Mucosa of stomach (tissue), 1 donor: ENCODE measurements around the gene TSPYL1.
A peak's percentile ranks its signal among the peaks of the same experiment; 100 is the strongest.

ENCODE experiments used
- H3K27me3 ChIP-seq: one replicate; pipeline ENCODE4 v1.7.0; 2013; ENCODE audit warnings: mild to moderate bottlenecking, low read length; ENCODE audit not compliant: control insufficient read depth, insufficient read depth
- H3K36me3 ChIP-seq: one replicate; pipeline ENCODE4 v1.7.0; 2013; ENCODE audit warnings: low read length; ENCODE audit not compliant: control insufficient read depth, insufficient read depth
- H3K4me1 ChIP-seq: one replicate; pipeline ENCODE4 v1.7.0; 2013; ENCODE audit warnings: mild to moderate bottlenecking, low read length; ENCODE audit not compliant: control insufficient read depth, insufficient read depth
- H3K4me3 ChIP-seq: one replicate; pipeline ENCODE4 v1.7.0; 2013; ENCODE audit warnings: low read length
- H3K9ac ChIP-seq: one replicate; pipeline ENCODE4 v1.7.0; 2013; ENCODE audit warnings: mild to moderate bottlenecking, low read length, moderate library complexity
- H3K9me3 ChIP-seq: one replicate; pipeline ENCODE4 v1.7.0; 2013; ENCODE audit warnings: mild to moderate bottlenecking, low read length, moderate library complexity; ENCODE audit not compliant: control insufficient read depth
- donor health status: Pancreatic carcinoma.

Gene TSPYL1

DNA sequence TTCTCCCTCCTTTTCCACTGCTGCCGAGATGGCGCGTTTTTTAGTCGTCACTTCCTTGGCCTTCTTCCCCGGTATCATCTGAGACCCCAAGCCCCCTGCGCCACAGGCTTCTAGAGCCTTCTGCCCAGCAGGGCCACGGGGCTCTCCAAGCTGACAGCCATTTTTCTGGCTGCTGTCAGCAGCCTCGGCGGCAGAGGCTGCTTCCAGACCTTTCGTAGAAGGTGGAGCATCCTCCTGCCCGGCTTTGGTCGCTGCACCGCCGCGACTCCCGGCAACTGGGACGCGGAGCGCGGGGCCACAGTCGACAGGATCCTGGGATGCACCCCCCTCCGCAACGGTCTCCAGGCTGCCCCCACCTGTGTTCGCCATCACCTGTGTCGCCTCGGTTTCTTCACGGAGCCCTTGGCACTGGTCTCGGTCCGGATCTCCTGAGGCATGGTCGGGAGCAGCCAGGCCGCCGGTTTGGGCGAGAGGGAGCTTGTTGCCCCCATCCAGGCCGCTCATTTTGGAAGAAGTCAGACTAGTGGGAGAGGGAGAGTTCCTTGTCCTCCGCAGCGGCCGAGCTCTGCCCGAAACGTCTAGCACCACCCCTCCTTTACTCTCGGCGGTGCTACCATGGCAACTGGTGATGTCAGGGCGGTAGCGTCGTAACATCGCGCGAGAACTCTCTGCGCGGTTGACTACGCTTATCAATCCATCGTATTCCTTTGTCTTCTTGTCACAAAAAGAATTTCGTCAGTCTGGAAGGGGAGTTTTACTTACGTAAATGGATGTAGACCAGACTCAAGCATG lies 26.0 kb downstream of the TSPYL1 start, which contains the start of gene TSPYL4:
Gene TSPYL4, minus strand, starts transcription at position 571 of the 792 bp plus-strand sequence. Its CDS starts 67 bp downstream, at position 504.
- Histone ChIP-seq H3K4me1 (peaks cover 26% of the 10 kb centered on the region), H3K9me3 (no peaks in the 10 kb centered on the region), H3K36me3 (no peaks in the 10 kb centered on the region), H3K4me3 (peak within 1 kb of the TSS; percentile 92), H3K9ac (peak within 1 kb of the TSS; percentile 88), H3K27me3 (no peaks in the 10 kb centered on the region)

DNA sequence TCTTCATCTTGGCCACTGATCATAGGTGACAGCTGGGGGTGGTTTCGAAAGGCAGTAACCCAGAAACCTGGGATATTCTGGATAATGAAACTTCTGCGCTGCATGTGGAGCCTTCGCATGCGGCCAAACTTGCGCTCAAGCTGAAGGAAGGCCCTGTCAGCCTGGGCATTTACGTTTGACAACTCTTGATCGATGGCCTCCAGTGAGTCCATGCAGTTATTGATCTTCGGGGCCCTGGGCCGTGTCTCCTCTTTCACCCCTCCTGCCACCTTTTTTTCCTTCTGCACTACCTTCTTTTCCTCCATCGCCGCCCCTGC lies 26.6 kb downstream of the TSPYL1 start:
- Histone ChIP-seq H3K36me3 (no peaks in the 10 kb centered on the region), H3K27me3 (no peaks in the 10 kb centered on the region), H3K9me3 (no peaks in the 10 kb centered on the region), H3K4me1 (peaks cover 26% of the 10 kb centered on the region), H3K9ac (peak overlapping the region; percentile 88), H3K4me3 (peak overlapping the region; percentile 92)

GRCh38 chr6:116251568-116252384 lies 28.0 kb downstream of the TSPYL1 start:
- Histone ChIP-seq H3K27me3 (no peaks in the 10 kb centered on the region), H3K9ac (no peak overlapping the region), H3K4me3 (no peak overlapping the region), H3K4me1 (peaks cover 26% of the 10 kb centered on the region), H3K36me3 (no peaks in the 10 kb centered on the region), H3K9me3 (no peaks in the 10 kb centered on the region)

DNA sequence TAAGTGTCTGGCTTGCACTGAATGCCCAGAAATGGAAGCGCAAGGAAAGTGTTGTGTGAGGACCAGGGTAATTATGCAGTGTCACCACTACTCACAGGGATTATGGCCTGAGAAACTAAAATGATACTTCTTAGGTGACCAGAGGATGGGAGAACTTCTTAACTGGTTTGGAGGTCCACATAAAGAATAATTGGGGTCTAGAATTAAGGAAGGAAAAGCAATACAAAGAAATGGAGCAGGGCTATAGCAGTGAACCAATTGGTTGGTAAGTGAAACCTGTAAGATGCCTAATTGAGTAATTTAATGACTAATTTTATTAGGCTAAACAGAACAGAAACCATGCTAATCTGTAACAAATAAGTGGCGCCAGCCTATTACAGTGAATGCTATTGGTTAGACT lies 31.2 kb downstream of the TSPYL1 start:
- Histone ChIP-seq H3K27me3 (no peaks in the 10 kb centered on the region), H3K9ac (no peak overlapping the region), H3K4me3 (no peak overlapping the region), H3K9me3 (no peaks in the 10 kb centered on the region), H3K36me3 (no peaks in the 10 kb centered on the region), H3K4me1 (peaks cover 26% of the 10 kb centered on the region)

GRCh38 chr6:116247285-116247684 lies 32.4 kb downstream of the TSPYL1 start:
- Histone ChIP-seq H3K9ac (no peak overlapping the region), H3K9me3 (no peaks in the 10 kb centered on the region), H3K36me3 (no peaks in the 10 kb centered on the region), H3K4me3 (no peak overlapping the region), H3K4me1 (peaks cover 17% of the 10 kb centered on the region), H3K27me3 (no peaks in the 10 kb centered on the region)

DNA sequence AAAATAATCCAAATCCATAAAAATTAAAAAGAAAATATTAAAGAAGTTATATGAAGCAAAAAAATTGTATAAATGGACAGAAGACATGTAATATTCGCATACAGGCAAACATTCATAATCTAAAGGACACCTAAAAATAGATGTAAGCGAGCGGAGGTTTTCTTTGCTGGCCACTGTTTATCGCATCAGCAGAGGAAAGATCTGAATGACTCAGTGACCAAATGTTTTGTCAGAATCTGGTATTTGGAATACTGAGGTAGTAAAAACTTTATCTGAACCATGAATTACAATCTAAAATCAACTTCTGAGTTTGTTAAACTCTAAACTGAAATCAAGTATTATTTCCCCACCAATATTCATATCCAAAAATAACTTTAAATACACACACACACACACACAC lies 33.6 kb downstream of the TSPYL1 start:
- H3K4me3 ChIP-seq = no peak overlapping the region

DNA sequence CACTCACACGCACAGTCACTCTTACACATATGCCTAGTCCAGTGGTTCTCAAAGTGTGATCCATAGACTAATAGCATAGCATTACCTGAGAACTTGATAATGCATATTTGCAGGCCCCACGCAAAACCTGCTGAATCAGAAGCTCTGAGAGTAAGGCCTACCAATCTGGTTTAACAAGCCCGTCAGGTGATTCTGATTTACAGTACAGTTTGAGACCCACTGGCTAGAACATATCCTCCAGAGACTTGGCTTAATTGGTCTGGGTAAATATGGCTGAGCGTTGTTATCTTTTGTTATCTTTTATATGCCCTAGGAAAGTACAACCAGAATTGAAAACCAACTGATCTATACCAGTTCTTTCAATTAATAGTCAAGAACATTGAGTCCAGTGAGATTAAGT lies 35.4 kb downstream of the TSPYL1 start:
- Histone ChIP-seq H3K4me1 (no peaks in the 10 kb centered on the region), H3K27me3 (no peaks in the 10 kb centered on the region), H3K9ac (no peak overlapping the region), H3K4me3 (no peak overlapping the region), H3K9me3 (no peaks in the 10 kb centered on the region), H3K36me3 (no peaks in the 10 kb centered on the region)

More for the DNA sequence above, 33.6 kb downstream of the TSPYL1 start:
- Histone ChIP-seq H3K36me3 (no peaks in the 10 kb centered on the region), H3K9ac (no peak overlapping the region), H3K9me3 (no peaks in the 10 kb centered on the region), H3K4me1 (peaks cover 7% of the 10 kb centered on the region), H3K27me3 (no peaks in the 10 kb centered on the region)

GRCh38 chr6:116239856-116240255 lies 39.9 kb downstream of the TSPYL1 start:
- no peak overlapping the region for H3K9ac ChIP-seq

GRCh38 chr6:116239256-116239655 lies 40.5 kb downstream of the TSPYL1 start:
- H3K9me3 ChIP-seq = no peaks in the 10 kb centered on the region
- no peak overlapping the region for H3K9ac ChIP-seq
- no peaks in the 10 kb centered on the region for H3K27me3 ChIP-seq

More at GRCh38 chr6:116239856-116240255, 39.9 kb downstream of the TSPYL1 start:
- Histone ChIP-seq H3K27me3 (no peaks in the 10 kb centered on the region), H3K4me3 (no peak overlapping the region), H3K4me1 (no peaks in the 10 kb centered on the region), H3K36me3 (no peaks in the 10 kb centered on the region), H3K9me3 (no peaks in the 10 kb centered on the region)

DNA sequence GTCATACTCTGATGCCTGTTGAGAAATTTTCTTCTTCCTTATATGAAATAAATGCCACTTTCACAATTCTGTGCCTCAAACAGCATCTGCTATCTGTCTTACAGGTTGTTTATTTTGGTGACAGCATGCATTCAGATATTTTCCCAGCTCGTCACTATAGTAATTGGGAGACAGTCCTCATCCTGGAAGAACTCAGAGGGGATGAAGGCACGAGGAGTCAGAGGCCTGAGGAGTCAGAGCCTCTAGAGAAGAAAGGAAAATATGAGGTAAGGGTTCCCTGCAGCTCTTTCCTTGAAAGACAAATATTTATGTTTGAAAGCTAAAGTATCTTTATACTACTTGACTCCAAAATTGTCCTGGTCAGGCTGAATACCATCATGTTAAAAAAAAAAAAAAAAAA lies 41.6 kb downstream of the TSPYL1 start:
- no peak overlapping the region for H3K9ac ChIP-seq
- H3K4me1 ChIP-seq = no peaks in the 10 kb centered on the region
- no peaks in the 10 kb centered on the region for H3K27me3 ChIP-seq
- H3K4me3 ChIP-seq = no peak overlapping the region
- H3K36me3 ChIP-seq = no peaks in the 10 kb centered on the region
- no peaks in the 10 kb centered on the region for H3K9me3 ChIP-seq

More at GRCh38 chr6:116239256-116239655, 40.5 kb downstream of the TSPYL1 start:
- no peak overlapping the region for H3K4me3 ChIP-seq
- no peaks in the 10 kb centered on the region for H3K4me1 ChIP-seq
- no peaks in the 10 kb centered on the region for H3K36me3 ChIP-seq

DNA sequence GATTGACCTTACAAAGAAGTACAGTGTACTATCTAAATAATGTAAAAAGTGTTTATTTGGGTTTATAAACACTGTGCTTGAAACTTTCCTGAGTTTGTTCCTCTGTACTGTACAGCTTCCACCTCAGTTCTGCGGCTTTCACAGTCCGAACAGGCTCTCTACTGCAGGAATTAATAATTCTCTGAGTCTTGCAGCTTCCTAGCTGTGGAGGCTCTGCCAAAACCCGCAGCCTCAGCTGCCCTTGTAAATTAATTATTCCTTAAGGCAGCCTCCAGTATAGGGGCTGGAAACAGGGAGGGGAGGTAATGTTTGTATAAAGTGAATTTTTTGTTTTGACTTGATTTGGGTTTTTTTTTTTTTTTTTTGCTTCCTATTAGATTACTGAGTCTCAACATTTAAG lies 45.0 kb downstream of the TSPYL1 start:
- no peaks in the 10 kb centered on the region for H3K4me1 ChIP-seq
- no peaks in the 10 kb centered on the region for H3K9me3 ChIP-seq
- no peaks in the 10 kb centered on the region for H3K27me3 ChIP-seq
- no peak overlapping the region for H3K9ac ChIP-seq
- H3K4me3 ChIP-seq = no peak overlapping the region
- no peaks in the 10 kb centered on the region for H3K36me3 ChIP-seq

GRCh38 chr6:116229287-116229913 lies 50.3 kb downstream of the TSPYL1 start:
- Histone ChIP-seq H3K36me3 (no peaks in the 10 kb centered on the region), H3K4me1 (no peaks in the 10 kb centered on the region), H3K9me3 (no peaks in the 10 kb centered on the region), H3K27me3 (no peaks in the 10 kb centered on the region), H3K4me3 (no peak overlapping the region), H3K9ac (no peak overlapping the region)
